MG63 (cell line): Measurements from ENCODE around the gene POLR2E. TPM values are rescaled to one million over a fixed set of nuclear protein-coding genes. Genes with fewer than 3 reads are reported as not detected.
"Not testable (repeated sequence)": the region's sequence is repeated elsewhere in the genome, so short reads cannot be mapped to it uniquely, and the experiment has no call there.

Experiments
- DNase-seq: peaks from one replicate; pipeline ENCODE4 v3.0.0-alpha.2; 2020
- H3K27me3 ChIP-seq: fragments of 250-450 bp; sonication (Bioruptor Pico); 2 replicates; pipeline ENCODE4 v1.5.1; 2020; ENCODE audit warnings: mild to moderate bottlenecking, moderate library complexity
- H3K36me3 ChIP-seq: fragments of 250-450 bp; sonication (Bioruptor Pico); 2 replicates; pipeline ENCODE4 v1.5.1; 2020; ENCODE audit warnings: mild to moderate bottlenecking, moderate library complexity
- H3K4me3 ChIP-seq: fragments of 250-450 bp; sonication (Bioruptor Pico); 2 replicates; pipeline ENCODE4 v1.5.1; 2020; ENCODE audit warnings: mild to moderate bottlenecking, moderate library complexity
- H3K9me3 ChIP-seq: fragments of 250-450 bp; sonication (Bioruptor Pico); 2 replicates; pipeline ENCODE4 v1.5.1; 2020; ENCODE audit warnings: mild to moderate bottlenecking, moderate library complexity
- total RNA-seq: library from RNA; depleted of rRNA; stranded (reverse); fragments of >200 nt; shearing (Covaris generic); gene quantifications from 2 replicates; pipeline ENCODE4 v1.2.3, GENCODE V29; 2014; ENCODE audit warnings: low replicate concordance

The POLR2E gene
- total RNA-seq, 1 experiment from 2014 or later: 157 TPM

GRCh38 chr19:1116726-1117581 lies 21.8 kb upstream of the POLR2E start:
- H3K36me3 ChIP-seq: peaks cover 39% of the 10 kb centered on the region
- H3K9me3 ChIP-seq: no peaks in the 10 kb centered on the region
- H3K27me3 ChIP-seq: no peaks in the 10 kb centered on the region
- no peak overlapping the region for H3K4me3 ChIP-seq
- no peak for DNase-seq

GRCh38 chr19:1115646-1116420 lies 20.7 kb upstream of the POLR2E start:
- no peak overlapping the region for H3K4me3 ChIP-seq
- peaks cover 37% of the 10 kb centered on the region for H3K36me3 ChIP-seq
- DNase-seq: no peak
- no peaks in the 10 kb centered on the region for H3K9me3 ChIP-seq
- H3K27me3 ChIP-seq: no peaks in the 10 kb centered on the region

GRCh38 chr19:1114728-1115127 lies 19.6 kb upstream of the POLR2E start:
- H3K27me3 ChIP-seq, H3K9me3 ChIP-seq, H3K4me3 ChIP-seq, DNase-seq: not testable (repeated sequence)
- H3K36me3 ChIP-seq: peaks cover 31% of the 10 kb centered on the region

- no peaks in the 10 kb centered on the region for H3K27me3 ChIP-seq
- no peaks in the 10 kb centered on the region for H3K9me3 ChIP-seq
- no peak for DNase-seq
- H3K4me3 ChIP-seq: no peak overlapping the region
- peaks cover 27% of the 10 kb centered on the region for H3K36me3 ChIP-seq
These were observed 18.9 kb upstream of the POLR2E start for GRCh38 chr19:1113986-1114483.

- Histone ChIP-seq H3K9me3 (no peaks in the 10 kb centered on the region), H3K27me3 (no peaks in the 10 kb centered on the region), H3K4me3 (no peak overlapping the region), H3K36me3 (peaks cover 26% of the 10 kb centered on the region)
- DNase-seq: peak; percentile 69
These were observed 18.1 kb upstream of the POLR2E start for GRCh38 chr19:1113030-1113985.

- Histone ChIP-seq H3K27me3 (no peaks in the 10 kb centered on the region), H3K9me3 (no peaks in the 10 kb centered on the region), H3K36me3 (peaks cover 26% of the 10 kb centered on the region), H3K4me3 (no peak overlapping the region)
- DNase-seq: no peak
These were observed 17.3 kb upstream of the POLR2E start for GRCh38 chr19:1112268-1113029.

- peaks cover 20% of the 10 kb centered on the region for H3K36me3 ChIP-seq
- H3K27me3 ChIP-seq: no peaks in the 10 kb centered on the region
- no peaks in the 10 kb centered on the region for H3K9me3 ChIP-seq
- H3K4me3 ChIP-seq: no peak overlapping the region
- no peak for DNase-seq
These were observed 16.6 kb upstream of the POLR2E start for GRCh38 chr19:1111641-1112267.

- DNase-seq: peak; percentile 33
- Histone ChIP-seq H3K4me3 (no peak overlapping the region), H3K9me3 (no peaks in the 10 kb centered on the region), H3K36me3 (peaks cover 22% of the 10 kb centered on the region), H3K27me3 (no peaks in the 10 kb centered on the region)
These were observed 15.8 kb upstream of the POLR2E start for GRCh38 chr19:1110809-1111640.

GRCh38 chr19:1109697-1110671 lies 14.8 kb upstream of the POLR2E start:
- no peak for DNase-seq
- Histone ChIP-seq H3K27me3 (no peaks in the 10 kb centered on the region), H3K36me3 (peaks cover 22% of the 10 kb centered on the region)

GRCh38 chr19:1109032-1109551 lies 13.9 kb upstream of the POLR2E start:
- Histone ChIP-seq H3K4me3 (no peak overlapping the region), H3K36me3 (peaks cover 22% of the 10 kb centered on the region), H3K27me3 (no peaks in the 10 kb centered on the region), H3K9me3 (no peaks in the 10 kb centered on the region)
- no peak for DNase-seq

More at GRCh38 chr19:1109697-1110671, 14.8 kb upstream of the POLR2E start:
- no peaks in the 10 kb centered on the region for H3K9me3 ChIP-seq
- H3K4me3 ChIP-seq: no peak overlapping the region

- no peak for DNase-seq
- peaks cover 17% of the 10 kb centered on the region for H3K36me3 ChIP-seq
- no peaks in the 10 kb centered on the region for H3K27me3 ChIP-seq
These were observed 13.3 kb upstream of the POLR2E start for GRCh38 chr19:1108291-1109031.

GRCh38 chr19:1107661-1108261 lies 12.6 kb upstream of the POLR2E start:
- DNase-seq: no peak
- Histone ChIP-seq H3K4me3 (no peak overlapping the region), H3K36me3 (peaks cover 11% of the 10 kb centered on the region)

More at GRCh38 chr19:1108291-1109031, 13.3 kb upstream of the POLR2E start:
- Histone ChIP-seq H3K9me3 (no peaks in the 10 kb centered on the region), H3K4me3 (no peak overlapping the region)

More at GRCh38 chr19:1107661-1108261, 12.6 kb upstream of the POLR2E start:
- Histone ChIP-seq H3K9me3 (no peaks in the 10 kb centered on the region), H3K27me3 (no peaks in the 10 kb centered on the region)
